Fibroblast of lung (primary cell): ENCODE results near the gene ARMC8. TPM values are rescaled to one million over a fixed set of nuclear protein-coding genes. Genes with fewer than 3 reads are reported as not detected.
A peak's percentile ranks its signal among the peaks of the same experiment; 100 is the strongest.

ENCODE experiments used
- DNase-seq, 2 donors: peaks; one replicate each; pipeline versions ENCODE4 v3.0.0 to v3.0.0-alpha.2; 2010; ENCODE audit warnings: low read depth in 2 of 2
- H2AFZ ChIP-seq: 2 replicates; pipeline ENCODE4 v1.5.1; 2012; ENCODE audit warnings: low read length, control low read depth, inconsistent platforms
- H3K27ac ChIP-seq: 2 replicates; pipeline ENCODE4 v1.5.1; 2011; ENCODE audit warnings: low read length, control low read depth; ENCODE audit not compliant: insufficient read depth
- H3K27me3 ChIP-seq: 2 replicates; pipeline ENCODE4 v1.5.1; 2011; ENCODE audit warnings: mild to moderate bottlenecking, low read length; ENCODE audit not compliant: control insufficient read depth, insufficient read depth
- H3K36me3 ChIP-seq: 2 replicates; pipeline ENCODE4 v1.5.1; 2011; ENCODE audit warnings: low read length; ENCODE audit not compliant: control insufficient read depth, insufficient read depth
- H3K4me1 ChIP-seq: 2 replicates; pipeline ENCODE4 v1.5.1; 2011; ENCODE audit warnings: low read length; ENCODE audit not compliant: control insufficient read depth, insufficient read depth; ENCODE audit errors: extremely low read depth
- H3K4me2 ChIP-seq: 2 replicates; pipeline ENCODE4 v1.5.1; 2011; ENCODE audit warnings: low read length, control low read depth; ENCODE audit not compliant: insufficient read depth; ENCODE audit errors: extremely low read depth
- H3K4me3 ChIP-seq, 4 experiments: fragments of 200-600 bp in 1 of 4; sonication (generic) in 1 of 4; replicated peaks in 1 of 4; 2 replicates each; pipeline ENCODE4 v1.5.1; 2011 to 2016; ENCODE audit warnings: low read length in 4 of 4, low read depth in 3 of 4, mild to moderate bottlenecking in 3 of 4, control low read depth in 2 of 4, inconsistent platforms in 1 of 4, mixed read lengths in 1 of 4; ENCODE audit not compliant: insufficient read depth in 1 of 4; ENCODE audit errors: control extremely low read depth in 1 of 4
- H3K79me2 ChIP-seq: 2 replicates; pipeline ENCODE4 v1.5.1; 2012; ENCODE audit warnings: mild to moderate bottlenecking, low read length, inconsistent platforms; ENCODE audit not compliant: control insufficient read depth, insufficient read depth
- H3K9ac ChIP-seq: 2 replicates; pipeline ENCODE4 v1.5.1; 2011; ENCODE audit warnings: mild to moderate bottlenecking, low read length, control low read depth; ENCODE audit not compliant: insufficient read depth
- H3K9me3 ChIP-seq: 2 replicates; pipeline ENCODE4 v1.5.1; 2012; ENCODE audit warnings: low read depth, low read length; ENCODE audit not compliant: control insufficient read depth, insufficient read depth
- H4K20me1 ChIP-seq: 2 replicates; pipeline ENCODE4 v1.5.1; 2011; ENCODE audit warnings: low read length; ENCODE audit not compliant: control insufficient read depth, insufficient read depth; ENCODE audit errors: extremely low read depth
- EZH2 ChIP-seq: IDR thresholded peaks from 2 replicates; pipeline ENCODE4 v1.5.1; 2012; ENCODE audit warnings: low read length, control low read depth, mild to moderate bottlenecking; ENCODE audit errors: missing control alignments
- polyA plus RNA-seq, 2 donors: library from polyadenylated mRNA; depleted of rRNA in 1 of 2; stranded (reverse) in 1 of 2; unstranded in 1 of 2; fragments of >200 nt; gene quantifications; 2 replicates each; pipeline ENCODE4 v1.2.1, GENCODE V29; 2011 to 2012; ENCODE audit warnings: missing spikeins in 1 of 2
- total RNA-seq: library from RNA; depleted of rRNA; stranded (reverse); fragments of >200 nt; gene quantifications from 2 replicates; pipeline ENCODE4 v1.2.1, GENCODE V29; 2014
- TF ChIP-seq, protein P1 (sequence below), 2 donors: IDR thresholded peaks in 1 of 2; conservative IDR thresholded peaks in 1 of 2; 1 replicate in 1 of 2; 2 replicates in 1 of 2; pipeline ENCODE4 v1.5.1; 2011 to 2012; ENCODE audit warnings: low read length in 2 of 2, control low read depth in 1 of 2, inconsistent platforms in 1 of 2, low read depth in 1 of 2, mild to moderate bottlenecking in 1 of 2

The ARMC8 gene
- total and polyA plus RNA-seq, 2 donors (not counting 1 experiment from before 2014, with no cell fraction given): 44.7 to 45.9 TPM

DNA sequence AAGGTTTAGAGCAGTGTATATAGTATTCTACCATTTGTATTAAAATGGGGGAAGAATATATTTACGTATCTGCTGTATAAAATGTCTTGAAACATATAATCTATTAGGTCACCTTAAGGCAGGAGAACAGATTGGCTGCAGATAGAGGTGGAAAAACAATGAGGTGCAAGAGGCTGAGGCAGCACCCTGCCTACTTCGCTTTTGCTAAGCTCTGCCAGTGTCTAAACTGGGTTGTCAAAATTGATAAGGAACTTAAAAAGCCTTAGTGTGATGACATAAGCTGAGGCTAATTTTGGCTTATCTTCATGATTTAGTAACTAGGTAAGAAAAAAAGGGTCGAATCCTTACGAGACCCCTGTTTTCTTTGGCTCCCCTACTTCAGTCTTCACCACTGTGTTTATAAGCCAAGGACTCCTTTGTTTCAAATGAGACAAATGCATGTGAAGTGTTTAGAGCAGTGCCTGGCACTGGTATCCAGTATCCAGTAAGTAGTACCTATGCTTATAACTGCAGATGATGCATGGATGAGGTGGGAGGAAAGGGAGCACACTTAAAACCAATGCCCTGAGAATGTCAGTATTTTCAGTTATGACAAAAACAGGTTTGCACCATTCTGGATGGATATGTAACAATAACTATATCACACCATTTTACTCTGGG lies 45.7 kb downstream of the ARMC8 start:
- Histone ChIP-seq H3K4me3 (no peak overlapping the region), H2AFZ (no peak overlapping the region), H3K36me3 (no peaks in the 10 kb centered on the region), H3K4me1 (no peaks in the 10 kb centered on the region), H4K20me1 (no peaks in the 10 kb centered on the region), H3K27ac (no peak overlapping the region), H3K79me2 (no peaks in the 10 kb centered on the region), H3K27me3 (no peaks in the 10 kb centered on the region), H3K9me3 (no peaks in the 10 kb centered on the region), H3K4me2 (no peak overlapping the region), H3K9ac (no peak overlapping the region)
- DNase-seq: no peak
- TF ChIP-seq EZH2: no peak
- TF ChIP-seq, protein P1, sequence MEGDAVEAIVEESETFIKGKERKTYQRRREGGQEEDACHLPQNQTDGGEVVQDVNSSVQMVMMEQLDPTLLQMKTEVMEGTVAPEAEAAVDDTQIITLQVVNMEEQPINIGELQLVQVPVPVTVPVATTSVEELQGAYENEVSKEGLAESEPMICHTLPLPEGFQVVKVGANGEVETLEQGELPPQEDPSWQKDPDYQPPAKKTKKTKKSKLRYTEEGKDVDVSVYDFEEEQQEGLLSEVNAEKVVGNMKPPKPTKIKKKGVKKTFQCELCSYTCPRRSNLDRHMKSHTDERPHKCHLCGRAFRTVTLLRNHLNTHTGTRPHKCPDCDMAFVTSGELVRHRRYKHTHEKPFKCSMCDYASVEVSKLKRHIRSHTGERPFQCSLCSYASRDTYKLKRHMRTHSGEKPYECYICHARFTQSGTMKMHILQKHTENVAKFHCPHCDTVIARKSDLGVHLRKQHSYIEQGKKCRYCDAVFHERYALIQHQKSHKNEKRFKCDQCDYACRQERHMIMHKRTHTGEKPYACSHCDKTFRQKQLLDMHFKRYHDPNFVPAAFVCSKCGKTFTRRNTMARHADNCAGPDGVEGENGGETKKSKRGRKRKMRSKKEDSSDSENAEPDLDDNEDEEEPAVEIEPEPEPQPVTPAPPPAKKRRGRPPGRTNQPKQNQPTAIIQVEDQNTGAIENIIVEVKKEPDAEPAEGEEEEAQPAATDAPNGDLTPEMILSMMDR (conservative IDR thresholded peaks at IDR 0.05 in 1 of 2, IDR thresholded peaks at IDR 0.05 in 1 of 2; ENCODE audit: low read depth in 1 of 2, low read length in 2 of 2): no peak

DNA sequence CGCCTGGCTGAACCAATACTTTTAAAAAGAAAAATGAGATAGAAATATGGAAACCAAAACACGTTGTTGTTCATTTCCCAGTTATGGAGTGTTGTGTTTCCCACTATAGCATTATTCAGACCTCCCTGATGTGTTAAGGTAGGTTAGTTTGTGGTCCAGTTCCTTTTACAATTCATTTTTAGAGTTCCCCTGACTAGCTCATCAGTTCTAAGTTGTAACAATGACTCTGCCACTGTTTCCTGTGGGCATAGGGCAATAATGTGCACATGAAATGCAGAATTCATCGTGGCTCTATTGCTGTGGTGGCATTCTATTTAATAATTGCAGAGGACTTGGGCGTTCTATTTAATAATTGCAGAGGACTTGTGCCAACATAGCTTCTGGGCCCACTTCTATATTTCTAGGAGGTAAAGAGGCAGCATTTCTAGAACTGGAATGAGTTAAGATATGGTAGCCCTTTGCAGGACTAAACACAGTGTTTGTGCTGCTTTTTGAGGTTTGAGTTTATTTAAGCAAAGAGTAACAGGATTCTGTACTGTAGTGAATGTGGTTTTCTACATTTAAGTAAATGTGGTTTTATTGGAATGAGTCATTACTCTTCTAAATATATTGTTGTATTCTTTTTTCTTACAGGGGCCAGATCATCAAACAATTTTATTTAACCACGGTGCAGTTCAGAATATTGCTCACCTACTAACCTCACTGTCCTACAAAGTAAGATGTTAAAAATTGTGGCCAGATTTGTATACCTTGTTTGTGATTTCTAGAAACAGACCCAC lies 47.5 kb downstream of the ARMC8 start:
- Histone ChIP-seq H3K9ac (no peak overlapping the region), H3K27ac (no peak overlapping the region), H3K79me2 (no peaks in the 10 kb centered on the region), H3K4me3 (no peak overlapping the region), H3K9me3 (no peaks in the 10 kb centered on the region), H3K4me2 (no peak overlapping the region), H4K20me1 (no peaks in the 10 kb centered on the region), H3K4me1 (no peaks in the 10 kb centered on the region), H3K36me3 (no peaks in the 10 kb centered on the region), H3K27me3 (no peaks in the 10 kb centered on the region), H2AFZ (no peak overlapping the region)
- TF ChIP-seq EZH2: no peak
- TF ChIP-seq, protein P1 (conservative IDR thresholded peaks at IDR 0.05 in 1 of 2, IDR thresholded peaks at IDR 0.05 in 1 of 2; ENCODE audit: low read depth in 1 of 2, low read length in 2 of 2): no peak
- DNase-seq: peak; percentile 40 to 68

DNA sequence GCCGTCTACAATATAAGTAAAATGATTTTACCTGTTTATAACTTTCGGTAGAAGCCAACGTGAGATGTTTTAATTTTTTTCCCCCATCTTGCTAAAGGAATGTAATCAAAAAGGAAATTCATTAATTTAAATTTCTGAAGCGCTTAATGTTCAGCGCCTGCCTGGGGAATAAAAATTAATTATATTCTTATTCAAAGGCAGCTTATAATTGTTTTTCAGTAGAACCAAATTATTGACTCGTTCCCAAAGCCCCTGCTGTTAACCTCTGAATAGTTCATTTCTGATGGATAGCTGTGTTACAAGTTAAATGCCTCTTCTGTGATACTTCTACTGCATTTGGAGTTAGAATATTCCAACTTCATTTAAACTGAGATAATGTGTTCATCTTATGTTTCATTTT lies 51.6 kb downstream of the ARMC8 start:
- H3K4me2 ChIP-seq: no peak overlapping the region
- no peak overlapping the region for H3K9ac ChIP-seq
- no peaks in the 10 kb centered on the region for H4K20me1 ChIP-seq
- H2AFZ ChIP-seq: no peak overlapping the region
- no peaks in the 10 kb centered on the region for H3K4me1 ChIP-seq
- no peaks in the 10 kb centered on the region for H3K27me3 ChIP-seq
- no peaks in the 10 kb centered on the region for H3K9me3 ChIP-seq
- no peak overlapping the region for H3K27ac ChIP-seq
- no peaks in the 10 kb centered on the region for H3K36me3 ChIP-seq
- TF ChIP-seq EZH2: no peak
- TF ChIP-seq, protein P1 (conservative IDR thresholded peaks at IDR 0.05 in 1 of 2, IDR thresholded peaks at IDR 0.05 in 1 of 2; ENCODE audit: low read depth in 1 of 2, low read length in 2 of 2): no peak
- H3K4me3 ChIP-seq: no peak overlapping the region
- DNase-seq: no peak
- no peaks in the 10 kb centered on the region for H3K79me2 ChIP-seq
